Measurements from ENCODE around the gene MAFF.

MAFF gene

GRCh38 chr22:38250643-38251340 lies 49.0 kb downstream of the MAFF start:
- no peak for DNase-seq

- no peak for DNase-seq
Observed at GRCh38 chr22:38251341-38251692, 49.5 kb downstream of the MAFF start.

GRCh38 chr22:38255697-38256096 lies 53.9 kb downstream of the MAFF start:
- no peak for DNase-seq

- DNase-seq, result no peak
Observed at GRCh38 chr22:38257181-38257580, 55.4 kb downstream of the MAFF start.

- no peak for DNase-seq
Observed at GRCh38 chr22:38257650-38258250, 56.0 kb downstream of the MAFF start.

GRCh38 chr22:38258895-38259294 lies 57.1 kb downstream of the MAFF start:
- DNase-seq, result no peak

GRCh38 chr22:38259370-38259769 lies 57.6 kb downstream of the MAFF start:
- no peak for DNase-seq

- no peak for DNase-seq
Observed at GRCh38 chr22:38260761-38261681, 59.2 kb downstream of the MAFF start.

- DNase-seq, result peak; percentile 39 to 49
Observed at GRCh38 chr22:38262051-38262795, 60.4 kb downstream of the MAFF start.

GRCh38 chr22:38264322-38264843 lies 62.6 kb downstream of the MAFF start:
- no peak for DNase-seq

All from CD4-positive, alpha-beta T cell treated with Interleukin-1 beta for 1 hour (primary cell).